ENCODE data around the gene TLR1.

- no peak for TF ChIP-seq TCF12 (IDR thresholded peaks at IDR 0.05; ENCODE audit: low read depth)
- TF ChIP-seq CREB1 (IDR thresholded peaks at IDR 0.05; ENCODE audit: low read depth), result no peak
- no peak for TF ChIP-seq ZBTB7A (IDR thresholded peaks at IDR 0.05; ENCODE audit: low read depth)
- TF ChIP-seq, protein P1, sequence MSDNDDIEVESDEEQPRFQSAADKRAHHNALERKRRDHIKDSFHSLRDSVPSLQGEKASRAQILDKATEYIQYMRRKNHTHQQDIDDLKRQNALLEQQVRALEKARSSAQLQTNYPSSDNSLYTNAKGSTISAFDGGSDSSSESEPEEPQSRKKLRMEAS (IDR thresholded peaks at IDR 0.05), result no peak
- TF ChIP-seq REST (IDR thresholded peaks at IDR 0.05; ENCODE audit: low read depth), result no peak
- no peak for TF ChIP-seq TAF1 (IDR thresholded peaks at IDR 0.05; ENCODE audit: low read depth)
- TF ChIP-seq EGR1 (IDR thresholded peaks at IDR 0.05), result no peak
- TF ChIP-seq EP300 (IDR thresholded peaks at IDR 0.05; ENCODE audit: borderline replicate concordance), result no peak
- no peak for TF ChIP-seq NFIC (IDR thresholded peaks at IDR 0.05)
- no peak for TF ChIP-seq YY1 (IDR thresholded peaks at IDR 0.05; ENCODE audit: low read depth)
- no peak for TF ChIP-seq TEAD4 (IDR thresholded peaks at IDR 0.05)
- TF ChIP-seq FOXM1 (IDR thresholded peaks at IDR 0.05; ENCODE audit: borderline replicate concordance, low read depth), result no peak
- no peak for TF ChIP-seq RAD21 (IDR thresholded peaks at IDR 0.05; ENCODE audit: low read depth)
Measured at GRCh38 chr4:38785901-38786402, 18.6 kb downstream of the TLR1 start.
